Measurements from ENCODE around the gene TRAPPC11.

The TRAPPC11 gene

GRCh38 chr4:183688216-183688615 lies 29.1 kb downstream of the TRAPPC11 start:
- no peak for TF ChIP-seq CTCF (conservative IDR thresholded peaks at IDR 0.05; ENCODE audit: low read length)
- DNase-seq (ENCODE audit: low read depth): no peak
- no peak overlapping the region for H3K4me3 ChIP-seq (ENCODE audit: low read length)

- no peak for DNase-seq (ENCODE audit: low read depth)
- TF ChIP-seq CTCF (conservative IDR thresholded peaks at IDR 0.05; ENCODE audit: low read length): no peak
- H3K4me3 ChIP-seq (ENCODE audit: low read length): no peak overlapping the region
These were observed 31.9 kb downstream of the TRAPPC11 start for GRCh38 chr4:183691006-183691405.

- H3K4me3 ChIP-seq (ENCODE audit: low read length): no peak overlapping the region
- TF ChIP-seq CTCF (conservative IDR thresholded peaks at IDR 0.05; ENCODE audit: low read length): no peak
- DNase-seq (ENCODE audit: low read depth): no peak
These were observed 32.8 kb downstream of the TRAPPC11 start for GRCh38 chr4:183691897-183692296.

GRCh38 chr4:183698909-183699308 lies 39.8 kb downstream of the TRAPPC11 start:
- no peak overlapping the region for H3K4me3 ChIP-seq (ENCODE audit: low read length)
- DNase-seq (ENCODE audit: low read depth): no peak
- no peak for TF ChIP-seq CTCF (conservative IDR thresholded peaks at IDR 0.05; ENCODE audit: low read length)

- DNase-seq (ENCODE audit: low read depth): no peak
- H3K4me3 ChIP-seq (ENCODE audit: low read length): no peak overlapping the region
- TF ChIP-seq CTCF (conservative IDR thresholded peaks at IDR 0.05; ENCODE audit: low read length): no peak
These were observed 41.3 kb downstream of the TRAPPC11 start for GRCh38 chr4:183700407-183700806.

- DNase-seq (ENCODE audit: low read depth): no peak
- no peak overlapping the region for H3K4me3 ChIP-seq (ENCODE audit: low read length)
- no peak for TF ChIP-seq CTCF (conservative IDR thresholded peaks at IDR 0.05; ENCODE audit: low read length)
These were observed 43.4 kb downstream of the TRAPPC11 start for GRCh38 chr4:183702492-183702891.

GRCh38 chr4:183714626-183715025 lies 55.5 kb downstream of the TRAPPC11 start:
- TF ChIP-seq CTCF (conservative IDR thresholded peaks at IDR 0.05; ENCODE audit: low read length): no peak
- H3K4me3 ChIP-seq (ENCODE audit: low read length): no peak overlapping the region
- no peak for DNase-seq (ENCODE audit: low read depth)
